ENCODE measurements around the gene FABP6.

DNA sequence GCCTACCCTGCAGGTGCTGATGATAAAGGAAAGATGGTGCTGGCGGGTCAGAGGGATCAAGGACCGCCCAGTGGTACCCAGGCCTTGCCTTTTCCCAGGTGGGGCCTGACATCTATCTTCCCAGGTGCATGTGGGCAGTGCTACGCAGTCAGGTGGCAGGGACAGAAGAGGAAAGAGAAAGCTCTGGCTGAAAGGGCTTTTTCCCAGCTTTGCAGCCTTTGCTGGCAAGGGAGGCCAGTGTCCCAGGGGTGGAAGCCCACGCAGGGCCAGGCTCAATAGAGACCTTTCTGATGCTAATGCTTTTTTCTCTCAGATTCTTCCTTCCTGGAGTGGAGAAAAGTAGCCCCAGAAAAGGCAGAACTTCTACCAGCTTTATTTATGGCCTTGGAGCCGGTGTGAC lies 36.7 kb downstream of the FABP6 start:
- TF ChIP-seq CREB5 (CRISPR knock-in tag; IDR thresholded peaks at IDR 0.05; ENCODE audit: low read depth) (no peak), PPARA (CRISPR knock-in tag; IDR thresholded peaks at IDR 0.05; ENCODE audit: borderline replicate concordance) (no peak)

Data from SK-N-SH treated with all-trans-retinoic acid at 6 μM for 48 hours (cell line).